SK-N-SH treated with all-trans-retinoic acid at 6 μM for 48 hours (cell line): ENCODE data around the gene CRHR1.

Experiments
- ARNTL ChIP-seq: fragments of 450-650 bp; formaldehyde crosslinking; IDR thresholded peaks from 2 replicates; pipeline ENCODE4 v1.5.0; 2020; ENCODE audit warnings: low read depth, mild to moderate bottlenecking, moderate library complexity, borderline replicate concordance
- BACH2 ChIP-seq: fragments of 250-450 bp; sonication (Bioruptor Pico); IDR thresholded peaks from 2 replicates; pipeline ENCODE4 v1.9.0; 2021; ENCODE audit warnings: mild to moderate bottlenecking, borderline replicate concordance
- CSDC2 ChIP-seq: fragments of 250-450 bp; sonication (Bioruptor Pico); IDR thresholded peaks from 2 replicates; pipeline ENCODE4 v1.5.0; 2020; ENCODE audit warnings: mild to moderate bottlenecking, moderate library complexity
- ISL1 ChIP-seq: fragments of 250-450 bp; sonication (Bioruptor Pico); IDR thresholded peaks from 2 replicates; pipeline ENCODE4 v2.1.2; 2022; ENCODE audit warnings: mild to moderate bottlenecking, moderate library complexity
- PPARA ChIP-seq: fragments of 250-450 bp; sonication (Bioruptor Pico); IDR thresholded peaks from 2 replicates; pipeline ENCODE4 v1.5.0; 2020; ENCODE audit warnings: mild to moderate bottlenecking, borderline replicate concordance
- TOX ChIP-seq: fragments of 250-450 bp; sonication (Bioruptor Pico); IDR thresholded peaks from 2 replicates; pipeline ENCODE4 v1.8.0; 2021; ENCODE audit warnings: mild to moderate bottlenecking, moderate library complexity, borderline replicate concordance
- TF ChIP-seq, protein P1 (sequence below): fragments of 250-450 bp; sonication (Bioruptor Pico); IDR thresholded peaks from 2 replicates; pipeline ENCODE4 v1.5.1; 2020; ENCODE audit warnings: low read depth, mild to moderate bottlenecking, moderate library complexity
- TF ChIP-seq, protein P2 (sequence below): fragments of 250-450 bp; sonication (Bioruptor Pico); IDR thresholded peaks from 2 replicates; pipeline ENCODE4 v1.8.0; 2020; ENCODE audit warnings: mild to moderate bottlenecking, moderate library complexity, borderline replicate concordance

DNA sequence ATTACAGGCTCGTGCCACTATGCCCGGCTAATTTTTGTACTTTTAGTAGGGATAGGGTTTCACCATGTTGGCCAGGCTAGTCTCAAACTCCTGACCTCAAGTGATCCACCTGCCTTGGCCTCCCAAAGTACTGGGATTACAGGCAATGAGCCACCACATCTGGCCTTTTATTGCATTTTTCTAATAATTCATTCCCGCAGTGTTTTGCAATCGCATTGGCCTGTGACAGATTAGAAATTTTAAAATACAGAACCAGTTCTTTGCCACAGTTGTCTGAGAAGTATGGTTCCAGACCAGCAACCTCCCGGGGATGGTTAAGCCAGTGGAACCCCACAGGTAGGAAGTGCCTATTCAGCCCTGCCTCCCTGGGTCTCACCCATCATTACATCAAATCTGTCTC, 3.2 kb upstream of the CRHR1 start:
- TF ChIP-seq ISL1 (CRISPR knock-in tag): no peak
- TF ChIP-seq, protein P1, sequence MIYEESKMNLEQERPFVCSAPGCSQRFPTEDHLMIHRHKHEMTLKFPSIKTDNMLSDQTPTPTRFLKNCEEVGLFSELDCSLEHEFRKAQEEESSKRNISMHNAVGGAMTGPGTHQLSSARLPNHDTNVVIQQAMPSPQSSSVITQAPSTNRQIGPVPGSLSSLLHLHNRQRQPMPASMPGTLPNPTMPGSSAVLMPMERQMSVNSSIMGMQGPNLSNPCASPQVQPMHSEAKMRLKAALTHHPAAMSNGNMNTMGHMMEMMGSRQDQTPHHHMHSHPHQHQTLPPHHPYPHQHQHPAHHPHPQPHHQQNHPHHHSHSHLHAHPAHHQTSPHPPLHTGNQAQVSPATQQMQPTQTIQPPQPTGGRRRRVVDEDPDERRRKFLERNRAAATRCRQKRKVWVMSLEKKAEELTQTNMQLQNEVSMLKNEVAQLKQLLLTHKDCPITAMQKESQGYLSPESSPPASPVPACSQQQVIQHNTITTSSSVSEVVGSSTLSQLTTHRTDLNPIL: no peak
- TF ChIP-seq PPARA (CRISPR knock-in tag): no peak
- TF ChIP-seq, protein P2, sequence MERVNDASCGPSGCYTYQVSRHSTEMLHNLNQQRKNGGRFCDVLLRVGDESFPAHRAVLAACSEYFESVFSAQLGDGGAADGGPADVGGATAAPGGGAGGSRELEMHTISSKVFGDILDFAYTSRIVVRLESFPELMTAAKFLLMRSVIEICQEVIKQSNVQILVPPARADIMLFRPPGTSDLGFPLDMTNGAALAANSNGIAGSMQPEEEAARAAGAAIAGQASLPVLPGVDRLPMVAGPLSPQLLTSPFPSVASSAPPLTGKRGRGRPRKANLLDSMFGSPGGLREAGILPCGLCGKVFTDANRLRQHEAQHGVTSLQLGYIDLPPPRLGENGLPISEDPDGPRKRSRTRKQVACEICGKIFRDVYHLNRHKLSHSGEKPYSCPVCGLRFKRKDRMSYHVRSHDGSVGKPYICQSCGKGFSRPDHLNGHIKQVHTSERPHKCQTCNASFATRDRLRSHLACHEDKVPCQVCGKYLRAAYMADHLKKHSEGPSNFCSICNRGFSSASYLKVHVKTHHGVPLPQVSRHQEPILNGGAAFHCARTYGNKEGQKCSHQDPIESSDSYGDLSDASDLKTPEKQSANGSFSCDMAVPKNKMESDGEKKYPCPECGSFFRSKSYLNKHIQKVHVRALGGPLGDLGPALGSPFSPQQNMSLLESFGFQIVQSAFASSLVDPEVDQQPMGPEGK (CRISPR knock-in tag): no peak
- no peak for TF ChIP-seq TOX (CRISPR knock-in tag)
- no peak for TF ChIP-seq CSDC2
- no peak for TF ChIP-seq BACH2 (CRISPR knock-in tag)
- no peak for TF ChIP-seq ARNTL (CRISPR knock-in tag)
